NCI-H345 treated with DMSO at 0.1 percent for 48 hours (cell line): Measurements from ENCODE around the gene OOSP4A.

Experiments
- DNase-seq: peaks from one replicate; lab custom pipeline; 2025; ENCODE audit not compliant: unreplicated experiment; lab: John Stamatoyannopoulos, UW

OOSP4A gene

DNA sequence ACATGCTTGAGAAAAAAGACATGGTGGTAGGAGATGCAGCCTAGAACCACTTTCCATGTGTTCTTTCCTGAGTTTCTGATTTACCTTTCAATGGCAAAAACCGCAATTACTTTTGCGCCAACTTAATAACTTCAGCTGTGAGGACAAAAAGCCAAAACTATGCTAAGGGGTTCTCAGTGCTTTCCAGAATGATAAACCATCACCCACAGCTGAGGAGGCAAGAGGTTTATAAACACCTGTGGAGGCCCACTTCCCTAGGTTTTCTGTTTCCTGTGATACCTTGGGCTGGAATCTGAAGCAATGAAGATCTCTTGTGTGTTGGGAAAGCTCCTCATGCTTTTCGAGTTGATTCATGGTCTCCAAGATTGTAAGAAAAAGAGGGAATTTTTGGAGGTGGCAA is at the start of gene OOSP4A:
Gene OOSP4A, plus strand, starts transcription at position 301 of the 400 bp plus-strand sequence. Its CDS starts 0 bp downstream, at position 301.
- no peak for DNase-seq

DNA sequence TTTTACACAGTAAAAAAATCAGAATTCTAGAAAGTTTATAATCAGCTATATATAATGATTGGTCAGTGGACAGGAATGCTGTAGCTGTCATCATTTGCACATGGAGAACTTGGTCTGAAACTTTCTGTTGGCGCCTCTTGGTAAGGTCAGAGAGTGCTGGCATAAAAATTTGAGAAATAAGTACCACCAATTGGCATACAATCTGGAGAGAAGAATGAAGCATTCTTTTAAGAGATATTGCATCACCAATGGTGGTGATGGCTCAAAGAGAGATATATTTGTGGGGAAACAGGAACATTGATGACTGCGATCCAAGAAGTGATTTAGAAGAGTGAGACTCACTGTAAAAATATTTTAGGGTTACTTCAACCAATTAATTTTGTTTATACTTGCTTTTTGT is 45.4 kb upstream of the OOSP4A start:
- DNase-seq: no peak

DNA sequence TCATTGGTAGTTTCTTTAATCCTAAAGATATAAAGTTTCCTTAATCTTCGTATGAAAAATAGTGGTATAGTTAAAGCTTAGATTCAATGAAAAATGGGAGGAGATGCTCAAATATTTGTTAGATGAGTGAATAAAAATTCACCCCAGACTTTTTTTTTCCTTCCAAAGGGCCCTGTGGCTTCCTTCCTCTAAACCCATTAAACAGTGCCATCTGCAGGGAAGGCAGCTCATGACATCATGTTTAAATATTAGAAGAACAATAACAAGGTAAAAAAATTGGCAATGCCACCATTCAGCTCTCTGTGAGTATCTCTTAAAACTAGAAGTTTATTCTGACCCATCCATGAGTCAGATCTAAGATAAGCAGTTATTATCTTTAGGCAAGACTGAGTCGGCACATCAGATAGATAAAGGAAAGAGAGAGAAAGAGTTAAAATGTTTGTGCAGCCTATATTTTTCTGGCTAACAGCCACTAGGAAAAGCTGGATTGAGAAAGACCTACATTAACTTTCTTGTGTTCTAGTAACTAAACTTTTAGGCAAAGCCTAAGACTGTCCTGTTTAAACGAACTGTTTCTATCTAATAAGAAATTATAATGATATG is 44.7 kb upstream of the OOSP4A start:
- peak; percentile 2 for DNase-seq

DNA sequence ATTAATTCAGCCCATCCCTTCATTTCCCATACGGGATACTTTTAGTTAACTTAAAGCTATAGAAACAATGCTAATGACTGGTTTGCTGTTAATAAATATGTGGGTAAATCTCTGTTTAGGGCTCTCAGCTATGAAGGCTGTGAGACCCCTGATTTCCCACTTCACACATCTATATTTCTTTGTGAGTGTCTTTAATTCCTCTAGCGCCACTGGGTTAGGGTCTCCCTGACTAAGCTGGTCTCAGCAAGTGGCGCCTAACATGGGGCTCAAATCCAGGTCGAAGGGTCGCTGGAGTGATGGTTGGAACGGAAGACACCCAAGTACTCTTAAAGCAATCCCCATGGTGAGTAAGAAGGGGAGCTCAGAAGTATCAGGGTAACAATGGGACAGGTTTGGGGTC is 40.0 kb upstream of the OOSP4A start:
- no peak for DNase-seq

DNA sequence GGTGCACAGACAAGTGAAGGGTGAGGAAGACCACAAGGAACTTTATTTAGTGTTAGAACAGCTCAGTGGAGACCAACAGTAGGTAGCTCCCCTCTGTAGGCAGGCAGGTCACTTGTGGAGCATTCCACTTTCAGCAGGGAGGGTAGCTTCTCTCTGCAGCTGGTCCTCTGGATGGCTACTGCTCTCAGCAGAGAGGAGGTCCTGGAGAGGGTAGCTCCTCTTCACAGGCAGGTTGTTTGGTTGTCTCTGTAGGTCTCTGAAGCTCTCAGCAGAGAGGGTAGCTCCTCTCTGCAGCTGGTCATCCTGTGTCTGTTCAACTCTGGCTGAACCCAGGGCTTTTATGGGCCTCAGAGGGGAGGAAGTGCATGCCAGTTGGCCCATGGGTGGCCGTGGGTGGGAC is 32.1 kb upstream of the OOSP4A start:
- no peak for DNase-seq

DNA sequence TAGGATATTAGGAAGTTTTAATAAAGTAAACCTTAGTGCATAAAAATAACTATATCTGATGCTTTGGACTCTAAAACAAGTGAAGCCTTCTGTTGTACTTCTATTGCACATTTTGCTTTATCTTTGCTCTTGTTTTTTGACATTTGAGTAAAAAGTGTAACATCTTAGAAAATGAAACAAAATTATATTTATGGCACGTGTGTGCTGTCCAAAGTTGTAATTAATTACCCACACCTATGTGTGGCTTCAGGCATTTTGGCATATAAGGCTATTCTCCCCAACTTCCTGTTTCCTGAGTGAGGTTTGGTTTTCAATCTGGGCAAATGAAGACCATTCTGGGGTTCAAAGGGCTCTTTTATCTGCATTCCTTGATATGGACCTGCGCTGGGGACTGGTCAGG is 25.7 kb upstream of the OOSP4A start, which contains the start of gene OOSP1:
Gene OOSP1, plus strand, starts transcription at position 301 of the 400 bp plus-strand sequence. Its CDS starts 23 bp downstream, at position 324.
- DNase-seq: no peak

DNA sequence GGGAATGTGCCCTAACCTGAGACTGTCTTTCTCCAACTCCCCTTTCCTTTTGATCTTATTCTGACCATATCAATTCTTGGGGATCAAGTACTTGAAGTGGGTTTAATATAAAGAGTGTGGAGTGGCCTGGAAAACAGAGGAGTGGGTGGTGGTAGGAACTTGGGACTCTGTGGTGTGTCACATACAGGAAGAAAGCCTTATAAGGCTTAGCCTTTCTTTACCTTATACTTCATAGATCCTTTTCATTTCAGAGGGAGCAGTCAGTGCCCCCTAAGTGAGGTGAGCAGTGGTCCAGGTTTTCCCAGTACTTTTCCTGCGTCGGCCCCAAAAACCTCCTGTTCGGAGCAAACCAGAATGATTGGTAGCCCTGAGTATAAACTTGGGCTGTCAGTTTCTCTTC is 25.1 kb upstream of the OOSP4A start:
- DNase-seq: no peak

DNA sequence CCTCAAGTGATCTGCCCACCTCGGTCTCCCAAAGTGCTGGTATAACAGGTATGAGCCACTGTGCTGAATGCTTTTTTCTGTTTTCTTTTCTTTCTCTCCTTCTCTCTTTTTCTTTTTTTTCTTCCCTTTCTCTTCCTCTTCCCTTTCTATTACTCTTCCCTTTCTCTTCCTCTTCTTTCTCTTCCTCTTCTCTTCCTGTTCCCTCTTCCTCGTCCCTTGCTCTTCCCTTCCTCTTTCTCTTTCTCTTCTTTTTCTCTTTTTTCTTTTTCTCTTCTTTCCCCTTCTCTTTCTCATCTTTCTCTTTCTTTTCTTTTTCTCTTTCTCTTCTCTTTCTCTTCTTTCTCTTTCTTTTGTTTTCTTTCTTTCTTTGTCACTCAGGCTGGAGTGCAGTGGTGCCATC is 24.4 kb upstream of the OOSP4A start:
- no peak for DNase-seq

DNA sequence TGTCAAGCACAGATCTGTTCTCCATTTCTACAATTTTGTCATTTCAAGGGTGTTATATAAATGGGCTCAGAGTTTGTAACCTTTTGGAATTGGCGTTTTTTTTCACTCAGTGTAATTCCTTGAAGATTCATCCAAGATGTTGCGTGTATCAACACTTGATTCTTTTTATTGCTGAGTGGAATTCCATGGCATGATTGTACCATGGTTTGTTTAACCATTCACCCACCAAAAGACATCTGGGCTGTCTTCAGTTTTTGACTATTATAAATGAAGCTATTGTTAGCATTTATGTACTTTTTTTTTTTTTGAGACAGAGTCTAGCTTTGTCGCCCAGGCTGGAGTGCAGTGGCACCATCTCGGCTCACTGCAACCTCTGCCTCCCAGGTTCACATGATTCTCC is 22.7 kb upstream of the OOSP4A start:
- no peak for DNase-seq

DNA sequence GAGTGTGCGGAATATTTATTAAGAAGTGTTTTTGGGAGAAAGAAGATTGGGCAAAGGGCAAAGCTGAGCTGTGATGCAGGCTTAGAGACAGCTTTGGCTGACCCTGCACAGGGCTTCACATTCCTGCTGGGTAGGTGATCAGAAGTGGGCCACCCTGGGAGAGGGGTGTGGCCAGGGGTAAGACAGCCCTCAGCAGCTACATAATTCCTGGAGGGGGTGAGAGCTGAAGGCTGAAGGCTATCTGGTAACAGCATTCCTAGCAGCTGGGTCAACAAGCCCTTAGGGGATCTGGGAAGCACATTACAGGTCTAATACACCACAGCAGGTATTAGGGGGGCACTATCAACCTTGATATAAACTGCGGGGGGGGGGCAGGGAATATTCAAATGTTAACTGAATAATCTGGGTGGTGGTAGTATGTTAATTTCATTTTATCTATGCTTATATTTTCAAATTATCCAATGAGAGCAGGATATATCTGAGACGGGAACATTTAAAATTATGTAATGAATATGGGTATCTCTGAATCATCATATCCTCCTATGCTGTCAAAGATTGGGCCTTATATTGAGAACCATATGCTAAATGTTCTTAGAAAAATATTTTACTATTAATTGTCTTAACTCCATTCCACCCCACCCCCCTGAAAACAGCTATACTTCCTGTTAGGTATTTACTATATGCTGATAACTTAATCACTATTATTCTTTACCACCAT is 19.7 kb upstream of the OOSP4A start:
- no peak for DNase-seq

DNA sequence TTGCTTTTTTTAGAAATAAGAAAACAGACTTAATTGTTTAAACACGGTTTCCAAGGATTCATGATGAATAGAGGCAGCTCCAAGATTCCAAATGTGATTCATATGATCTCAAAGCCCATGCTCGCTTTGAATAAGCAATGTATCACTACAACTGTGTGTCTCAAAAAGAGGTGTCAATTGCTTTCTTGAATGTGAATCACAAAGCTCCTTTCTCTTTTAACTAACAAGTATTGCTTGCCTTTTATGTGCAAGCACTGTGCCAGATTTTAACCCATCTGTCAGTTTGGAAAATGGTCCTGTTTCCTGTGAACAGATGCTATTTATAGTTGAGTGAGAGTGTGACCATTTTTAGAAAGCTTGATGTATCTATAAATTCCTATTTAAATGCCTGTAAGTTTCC is 19.1 kb upstream of the OOSP4A start:
- no peak for DNase-seq

DNA sequence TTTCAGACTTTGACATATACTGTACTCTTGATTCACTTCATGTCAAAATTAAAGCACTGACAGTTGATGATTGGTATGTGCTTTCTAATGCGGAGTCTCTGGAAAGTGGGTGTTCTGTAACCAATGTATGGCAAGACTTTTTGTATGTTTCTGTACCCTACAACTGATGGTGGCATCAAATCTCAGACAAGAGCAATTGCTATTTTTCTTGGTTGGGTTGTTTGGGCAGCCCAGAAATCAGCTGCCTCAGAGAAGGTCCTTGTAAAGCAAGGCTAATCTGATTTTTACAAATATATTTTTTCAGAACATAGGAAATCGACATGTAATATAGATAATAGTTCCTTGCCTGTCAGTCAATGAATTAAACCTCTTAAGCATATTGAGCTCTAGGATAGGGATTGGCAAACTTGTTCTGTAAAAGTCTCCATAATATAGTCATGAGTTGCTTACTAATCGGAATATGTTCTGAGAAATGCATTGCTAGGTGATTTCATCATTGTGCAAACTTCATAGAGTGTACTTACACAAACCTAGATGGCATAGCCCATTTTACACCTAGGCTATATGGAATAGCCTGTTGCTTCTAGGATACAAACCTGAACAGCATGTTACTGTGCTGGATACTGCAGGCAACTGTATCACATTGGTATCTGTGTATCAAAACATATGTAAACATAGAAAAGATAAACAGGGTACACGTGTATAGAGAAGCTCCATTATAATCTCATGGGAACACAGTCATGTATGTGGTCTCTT is 10.2 kb upstream of the OOSP4A start:
- DNase-seq: no peak

DNA sequence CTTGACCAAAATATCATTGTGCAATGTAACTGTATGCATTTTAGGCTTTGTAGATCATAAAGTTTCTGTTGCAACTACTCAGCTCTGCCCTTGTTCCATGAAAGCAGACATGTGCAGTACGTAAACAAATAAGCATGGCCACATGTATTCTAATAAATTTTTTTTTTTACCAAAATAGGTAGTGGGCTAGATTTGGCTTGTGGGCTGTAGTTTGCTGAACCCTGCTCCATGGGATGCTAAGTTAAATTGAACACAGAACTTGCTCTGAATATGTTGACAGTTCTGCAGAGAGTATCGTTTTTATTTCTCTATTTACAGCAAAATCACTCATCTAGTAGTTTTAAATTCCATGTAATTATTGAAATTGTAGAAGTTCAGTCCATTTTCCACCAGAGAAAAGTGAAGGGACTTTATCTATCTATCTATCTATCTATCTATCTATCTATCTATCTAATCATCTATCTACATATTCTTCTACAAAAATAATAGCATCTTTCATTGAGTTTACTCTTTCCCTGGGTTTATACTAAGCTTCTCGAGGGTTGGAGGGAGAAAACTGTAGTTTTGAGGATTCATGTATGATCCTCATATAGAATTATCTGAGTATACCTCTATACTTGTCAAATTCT is 9.5 kb upstream of the OOSP4A start:
- no peak for DNase-seq

DNA sequence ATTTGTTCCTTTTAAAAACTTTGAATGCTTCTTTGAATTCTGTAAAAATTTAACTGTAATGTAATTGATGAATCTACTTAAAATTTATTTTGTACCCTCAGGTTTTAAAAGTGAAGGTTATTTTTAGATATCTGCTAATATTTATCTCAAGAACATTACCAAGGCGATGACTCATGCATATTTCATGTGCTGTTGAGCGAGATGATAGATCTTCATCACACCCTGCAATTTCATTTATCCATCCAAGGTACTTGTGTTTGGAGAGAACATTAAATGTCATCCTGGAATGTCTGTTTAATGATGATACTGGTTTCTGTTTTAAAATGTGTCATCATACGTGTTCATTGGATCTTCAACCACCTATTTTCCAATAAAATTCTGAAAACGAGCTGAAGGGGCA is 6.7 kb upstream of the OOSP4A start:
- no peak for DNase-seq

DNA sequence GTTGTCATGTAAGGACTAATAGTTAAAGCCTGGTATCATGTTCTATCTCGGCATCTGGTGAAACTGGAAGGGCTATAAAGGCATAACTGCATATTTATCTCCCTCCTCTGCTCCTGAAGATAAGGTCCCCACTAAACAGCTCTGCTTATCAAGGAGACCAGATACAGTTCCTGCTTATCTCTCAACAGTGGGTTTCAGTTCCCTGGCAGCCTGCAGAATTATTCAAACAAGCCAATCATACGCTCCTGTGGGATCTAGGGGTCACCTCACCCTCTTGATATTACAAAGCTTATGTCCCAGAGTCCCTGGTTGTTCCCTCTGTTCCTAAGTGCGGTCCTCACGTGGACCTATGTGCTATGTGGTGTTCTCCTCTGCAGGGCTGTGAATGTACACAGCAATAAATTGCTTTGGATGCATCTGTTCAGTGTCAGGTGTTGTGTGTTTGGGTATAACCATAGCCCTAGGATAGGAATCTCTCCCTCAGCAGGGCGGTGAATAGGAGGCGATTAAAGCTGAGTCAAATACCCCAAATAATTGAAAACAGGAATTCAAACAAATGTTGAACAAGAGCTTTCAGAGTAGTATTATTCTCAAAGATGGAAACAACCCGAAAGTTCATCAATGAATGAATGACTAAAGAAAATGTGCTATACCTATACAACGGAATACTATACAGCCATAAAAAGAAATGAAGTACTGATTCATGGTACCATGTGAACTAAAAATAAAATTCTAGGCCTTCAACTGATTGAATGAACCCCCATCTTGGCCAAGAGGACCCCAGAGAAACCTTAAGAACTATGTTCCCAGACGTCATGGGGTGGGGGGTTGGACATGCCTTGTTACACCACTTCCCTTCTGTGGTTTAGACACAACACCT is 3.1 kb upstream of the OOSP4A start:
- DNase-seq: no peak

DNA sequence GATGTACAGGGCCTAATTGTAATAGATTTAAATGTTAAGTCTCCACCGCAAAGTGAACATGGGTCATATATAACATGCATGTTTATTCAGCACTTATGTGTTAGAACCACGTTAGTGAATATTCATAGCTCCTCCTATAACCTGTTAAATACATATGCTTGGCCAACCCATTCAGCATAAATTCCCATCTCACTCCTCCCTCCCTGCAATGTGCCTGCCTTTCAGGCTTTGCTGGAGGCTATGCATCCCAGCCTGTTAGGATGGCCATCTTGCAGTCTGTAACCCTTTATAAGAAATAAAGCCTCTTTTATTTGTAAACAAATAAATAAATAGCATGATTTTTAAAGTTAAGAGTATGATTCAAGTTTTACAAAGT is 1.7 kb upstream of the OOSP4A start:
- DNase-seq: no peak

DNA sequence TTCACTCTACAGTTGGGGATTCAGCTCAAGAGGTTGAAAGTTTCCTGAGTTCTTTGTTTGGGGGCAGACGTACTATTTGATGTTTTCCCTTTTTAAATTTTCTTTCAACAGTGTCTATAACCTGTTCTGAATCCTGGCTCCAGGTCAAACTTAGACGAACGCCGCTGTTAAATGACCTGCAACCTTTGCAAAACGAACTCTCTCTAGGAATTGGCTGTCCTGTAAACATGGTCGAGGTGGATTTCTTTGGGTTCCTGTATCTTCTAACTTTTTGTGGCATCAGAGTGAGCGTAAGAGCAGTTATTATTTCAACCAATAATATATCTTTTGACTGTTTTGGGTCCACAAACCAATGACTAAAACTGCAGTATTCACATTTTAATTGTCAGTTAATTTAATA is 1.6 kb downstream of the OOSP4A start:
- no peak for DNase-seq

DNA sequence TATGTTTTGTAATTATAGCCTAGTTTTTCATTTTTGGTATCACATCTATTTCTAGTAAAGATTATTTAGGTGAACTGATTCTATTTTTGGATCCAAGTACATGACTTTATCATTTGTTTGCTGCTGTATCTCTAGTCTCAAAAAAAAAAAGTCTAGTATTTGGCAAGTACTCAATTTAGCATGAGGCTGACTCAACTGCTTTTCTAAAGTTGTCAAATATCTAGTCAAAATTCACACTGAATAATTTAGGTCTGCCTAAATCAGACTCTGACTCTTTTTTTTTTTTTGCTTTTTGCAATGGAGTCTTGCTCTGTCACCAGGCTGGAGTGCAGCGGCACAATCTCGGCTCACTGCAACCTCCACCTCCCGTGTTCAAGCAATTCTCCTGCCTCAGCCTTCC is 2.4 kb downstream of the OOSP4A start:
- no peak for DNase-seq

DNA sequence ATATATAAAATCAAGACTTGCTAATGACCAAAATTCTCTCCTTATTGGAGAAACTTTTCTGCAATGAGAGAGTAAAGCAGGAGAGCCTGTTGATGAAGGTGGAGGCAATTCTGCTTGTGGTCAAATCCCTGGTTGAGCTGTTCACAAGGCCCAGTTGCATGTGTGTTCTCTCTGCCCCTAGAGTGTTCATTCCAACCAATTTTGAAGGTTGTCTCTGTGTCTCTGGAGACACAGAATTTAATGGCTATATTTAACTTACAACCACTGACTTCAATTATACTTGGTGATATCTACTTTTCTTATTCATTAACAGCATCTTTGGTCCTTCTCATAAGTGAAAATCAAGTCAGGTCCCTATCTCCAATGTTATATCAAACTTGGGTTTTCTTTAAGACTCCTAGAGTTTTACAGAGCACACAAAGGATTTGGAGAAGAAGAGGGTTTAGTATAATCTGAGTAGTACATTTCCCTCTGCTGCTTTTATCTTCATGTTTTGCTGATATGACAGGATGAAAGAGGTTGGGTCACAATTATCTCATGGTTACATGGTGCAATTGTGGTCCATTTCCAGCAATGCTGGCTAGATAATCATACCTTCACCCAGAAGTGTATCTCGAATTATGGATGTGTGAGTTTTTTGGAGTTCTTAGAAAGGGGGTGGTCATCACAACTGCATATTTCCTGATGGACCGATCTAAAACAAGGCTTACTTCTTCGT is 4.0 kb downstream of the OOSP4A start:
- no peak for DNase-seq

DNA sequence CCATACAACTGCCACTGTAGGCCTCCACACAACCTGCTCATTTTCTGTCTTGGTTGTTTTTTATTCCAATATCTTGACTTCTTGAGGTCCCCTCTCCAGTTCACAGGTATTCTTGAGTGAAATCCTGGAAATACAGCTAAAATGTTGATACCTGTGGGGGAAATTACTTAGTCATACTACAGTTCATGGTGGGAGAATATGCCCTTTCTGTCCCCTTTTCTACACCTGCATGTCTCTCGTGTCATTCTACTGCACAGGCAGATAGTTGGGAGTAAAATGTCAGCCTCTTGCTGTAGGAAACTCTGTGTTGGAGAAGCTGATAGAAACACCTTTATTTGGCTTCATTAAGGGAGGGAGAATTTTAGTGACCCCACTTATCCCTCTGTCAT is 4.6 kb downstream of the OOSP4A start:
- no peak for DNase-seq
